Spinal cord (tissue), 10 donors: ENCODE results near the gene DTNBP1. TPM values are rescaled to one million over a fixed set of nuclear protein-coding genes. Genes with fewer than 3 reads are reported as not detected.

ENCODE experiments used
- DNase-seq, 6 donors: peaks; one replicate each; pipeline versions ENCODE4 v3.0.0 to v3.0.0-alpha.2; 2013 to 2015; ENCODE audit warnings: low spot score in 6 of 6, low read depth in 4 of 6
- H3K27ac ChIP-seq: one replicate; pipeline ENCODE4 v1.5.1; 2013; ENCODE audit warnings: low read depth, low read length, control low read depth
- H3K27me3 ChIP-seq: one replicate; pipeline ENCODE4 v1.6.1; 2013; ENCODE audit warnings: low read length; ENCODE audit not compliant: control insufficient read depth, insufficient read depth
- H3K36me3 ChIP-seq: one replicate; pipeline ENCODE4 v1.6.1; 2013; ENCODE audit warnings: low read length; ENCODE audit not compliant: control insufficient read depth, insufficient read depth
- H3K4me1 ChIP-seq: one replicate; pipeline ENCODE4 v1.6.1; 2013; ENCODE audit warnings: low read length; ENCODE audit not compliant: control insufficient read depth, insufficient read depth
- H3K4me3 ChIP-seq: one replicate; pipeline ENCODE4 v1.5.1; 2013; ENCODE audit warnings: low read depth, low read length, control low read depth
- H3K9me3 ChIP-seq: one replicate; pipeline ENCODE4 v1.6.1; 2013; ENCODE audit warnings: low read length; ENCODE audit not compliant: control insufficient read depth, insufficient read depth
- WGBS: methylation state at CpG from one replicate; pipeline ENCODE4 v1.1.5; 2013; ENCODE audit warnings: missing lambda C conversion rate; ENCODE audit not compliant: insufficient coverage; 5-methylcytosine and 5-hydroxymethylcytosine counted together
- polyA plus RNA-seq, 2 donors: library from polyadenylated mRNA; unstranded; fragments of 120-200 nt; gene quantifications; one replicate each; pipeline ENCODE4 v1.2.1, GENCODE V29; 2013; ENCODE audit not compliant: insufficient read length in 2 of 2
- total RNA-seq, 2 donors: library from RNA; depleted of rRNA in 1 of 2; stranded (reverse); fragments of 120-200 nt in 1 of 2; fragments of >200 nt in 1 of 2; gene quantifications; one replicate each; pipeline versions ENCODE4 v1.2.3 to v1.2.4, GENCODE V29; 2013 to 2014
- donor health status: healthy.

The DTNBP1 gene
- total and polyA plus RNA-seq, 4 donors: 12.7 to 47.9 (median 33.8) TPM

DNA sequence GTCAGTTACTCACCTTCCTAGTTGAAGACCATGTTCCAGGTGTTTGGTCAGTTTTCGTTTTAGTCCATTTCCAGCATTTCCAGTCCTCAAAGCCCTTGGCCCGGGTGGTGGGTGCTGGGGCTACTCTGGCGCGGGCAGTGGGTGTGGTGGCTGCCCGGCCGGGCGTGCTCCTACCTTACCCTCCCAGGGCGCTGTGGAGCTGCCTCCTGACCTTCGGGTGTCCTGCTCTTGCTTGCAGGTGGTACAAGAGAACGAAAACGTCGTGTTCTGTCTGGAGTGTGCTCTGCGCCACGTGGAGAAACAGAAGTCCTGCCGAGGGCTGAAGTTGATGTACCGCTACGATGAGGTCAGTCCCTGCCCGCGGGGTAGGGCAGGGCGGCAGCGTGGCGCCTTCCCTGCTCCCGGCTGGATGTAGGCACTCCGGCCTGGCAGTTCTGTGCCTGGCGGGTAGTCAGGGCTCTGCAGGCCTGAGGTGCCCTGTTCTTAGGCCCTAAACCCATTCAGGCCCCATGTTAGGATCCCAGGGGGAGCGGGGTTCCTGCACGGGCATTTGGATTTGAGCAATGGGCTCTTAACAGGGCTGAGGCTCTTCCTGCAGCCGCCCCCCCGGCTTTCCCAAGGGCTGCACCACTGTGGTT is 145.8 kb downstream of the DTNBP1 start:
- DNase-seq: no peak
- Histone ChIP-seq H3K4me1 (peaks cover 4% of the 10 kb centered on the region), H3K27me3 (no peaks in the 10 kb centered on the region), H3K9me3 (no peaks in the 10 kb centered on the region), H3K4me3 (no peak overlapping the region), H3K36me3 (peaks cover 75% of the 10 kb centered on the region), H3K27ac (no peak overlapping the region)
- WGBS: 95% methylated on average over 28 of the region's 29 CpGs

DNA sequence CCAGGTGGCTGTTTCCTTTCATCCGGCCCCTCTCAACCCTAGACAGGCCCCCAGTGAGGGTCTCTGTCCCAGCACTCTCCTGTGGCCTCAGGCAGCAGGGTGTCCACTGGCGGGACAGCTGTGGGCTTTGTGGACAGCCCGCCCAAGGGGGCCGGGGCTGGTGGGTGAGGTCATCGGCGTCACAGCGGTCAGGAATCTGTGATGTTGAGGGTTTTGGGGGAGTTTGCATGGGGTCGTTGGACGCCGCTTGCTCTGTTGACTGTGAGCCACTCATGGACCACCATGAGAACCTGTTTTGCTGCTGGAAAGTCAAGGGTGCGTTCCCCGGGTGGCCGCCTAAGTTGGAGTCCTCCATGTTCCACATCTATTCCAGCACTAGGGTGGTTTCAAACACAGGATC is 146.4 kb downstream of the DTNBP1 start:
- H3K27me3 ChIP-seq: no peaks in the 10 kb centered on the region
- WGBS: 99% methylated on average over 9 of the region's 13 CpGs
- no peak overlapping the region for H3K27ac ChIP-seq
- DNase-seq: no peak
- H3K9me3 ChIP-seq: no peaks in the 10 kb centered on the region
- H3K36me3 ChIP-seq: peaks cover 80% of the 10 kb centered on the region
- H3K4me1 ChIP-seq: peaks cover 8% of the 10 kb centered on the region
- H3K4me3 ChIP-seq: no peak overlapping the region

GRCh38 chr6:15515660-15516375 is 147.0 kb downstream of the DTNBP1 start:
- H3K36me3 ChIP-seq: peaks cover 85% of the 10 kb centered on the region
- no peak overlapping the region for H3K27ac ChIP-seq
- H3K4me3 ChIP-seq: no peak overlapping the region
- DNase-seq: no peak
- 44% methylated on average over 2 of the region's 18 CpGs for WGBS
- no peaks in the 10 kb centered on the region for H3K9me3 ChIP-seq
- no peaks in the 10 kb centered on the region for H3K27me3 ChIP-seq
- H3K4me1 ChIP-seq: peaks cover 14% of the 10 kb centered on the region

GRCh38 chr6:15515226-15515625 is 147.6 kb downstream of the DTNBP1 start:
- H3K9me3 ChIP-seq: no peaks in the 10 kb centered on the region

DNA sequence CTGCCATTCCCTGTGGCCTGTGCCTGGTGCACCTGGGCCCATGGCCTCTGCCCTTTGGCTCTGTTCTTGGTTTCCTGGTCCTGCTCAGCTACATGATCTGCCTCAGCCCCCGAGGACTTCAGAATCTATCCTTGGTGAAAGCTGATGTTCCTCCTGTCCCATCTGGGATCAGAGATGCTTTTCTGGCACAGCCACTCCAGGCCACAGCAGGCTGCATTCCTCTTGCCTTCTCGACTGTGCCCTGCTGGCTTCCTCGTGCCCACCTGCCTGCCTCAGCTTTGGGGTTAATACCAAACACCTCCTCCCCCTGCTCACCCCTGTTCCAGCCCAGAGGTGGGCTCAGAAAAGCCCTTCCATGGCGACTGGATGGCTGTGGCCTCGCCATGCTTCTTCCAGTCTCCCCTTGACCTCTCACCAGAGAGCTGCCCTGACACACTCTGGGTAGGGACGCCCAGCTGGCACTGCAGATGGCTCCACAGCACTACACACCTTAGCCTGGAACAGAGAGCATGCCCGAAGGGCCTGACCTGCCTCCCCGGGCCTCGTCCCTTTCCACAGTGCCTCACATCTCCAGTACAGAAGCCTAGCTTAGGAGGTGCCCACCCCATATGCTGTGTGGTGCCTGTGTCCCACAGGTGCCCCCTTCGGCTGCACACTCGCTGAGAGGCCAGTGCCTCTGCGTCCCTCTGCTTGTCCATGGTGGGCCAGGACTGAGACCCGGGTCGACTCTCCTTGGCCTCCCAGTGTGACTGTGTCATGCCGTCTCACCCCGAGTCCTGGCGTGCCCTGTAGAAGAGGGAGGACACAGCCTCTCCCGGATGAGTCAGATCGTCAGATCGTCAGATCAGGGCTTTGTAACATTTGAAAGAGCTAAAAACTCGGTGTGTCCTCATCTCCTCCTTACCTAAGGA is 148.8 kb downstream of the DTNBP1 start:
- WGBS: 90% methylated on average over 21 of the region's 21 CpGs
- peaks cover 87% of the 10 kb centered on the region for H3K36me3 ChIP-seq

More at GRCh38 chr6:15515226-15515625, 147.6 kb downstream of the DTNBP1 start:
- 96% methylated on average over 4 of the region's 6 CpGs for WGBS
- no peak overlapping the region for H3K27ac ChIP-seq
- no peak overlapping the region for H3K4me3 ChIP-seq
- H3K27me3 ChIP-seq: no peaks in the 10 kb centered on the region
- DNase-seq: no peak
- H3K36me3 ChIP-seq: peaks cover 88% of the 10 kb centered on the region
- peaks cover 19% of the 10 kb centered on the region for H3K4me1 ChIP-seq

GRCh38 chr6:15513131-15513771 is 149.6 kb downstream of the DTNBP1 start:
- Histone ChIP-seq H3K27ac (no peak overlapping the region), H3K4me1 (peaks cover 27% of the 10 kb centered on the region), H3K4me3 (no peak overlapping the region), H3K27me3 (no peaks in the 10 kb centered on the region), H3K36me3 (peaks cover 82% of the 10 kb centered on the region), H3K9me3 (no peaks in the 10 kb centered on the region)
- WGBS: 90% methylated on average over 31 of the region's 34 CpGs
- no peak for DNase-seq

More for the DNA sequence above, 148.8 kb downstream of the DTNBP1 start:
- H3K4me3 ChIP-seq: no peak overlapping the region
- H3K9me3 ChIP-seq: no peaks in the 10 kb centered on the region
- no peak for DNase-seq
- H3K4me1 ChIP-seq: peaks cover 25% of the 10 kb centered on the region
- no peaks in the 10 kb centered on the region for H3K27me3 ChIP-seq
- H3K27ac ChIP-seq: no peak overlapping the region

GRCh38 chr6:15512721-15513120 is 150.1 kb downstream of the DTNBP1 start:
- Histone ChIP-seq H3K4me3 (no peak overlapping the region), H3K4me1 (peaks cover 29% of the 10 kb centered on the region), H3K27me3 (no peaks in the 10 kb centered on the region), H3K27ac (no peak overlapping the region), H3K36me3 (peaks cover 82% of the 10 kb centered on the region), H3K9me3 (no peaks in the 10 kb centered on the region)
- 88% methylated on average over 8 of the region's 9 CpGs for WGBS
- no peak for DNase-seq

DNA sequence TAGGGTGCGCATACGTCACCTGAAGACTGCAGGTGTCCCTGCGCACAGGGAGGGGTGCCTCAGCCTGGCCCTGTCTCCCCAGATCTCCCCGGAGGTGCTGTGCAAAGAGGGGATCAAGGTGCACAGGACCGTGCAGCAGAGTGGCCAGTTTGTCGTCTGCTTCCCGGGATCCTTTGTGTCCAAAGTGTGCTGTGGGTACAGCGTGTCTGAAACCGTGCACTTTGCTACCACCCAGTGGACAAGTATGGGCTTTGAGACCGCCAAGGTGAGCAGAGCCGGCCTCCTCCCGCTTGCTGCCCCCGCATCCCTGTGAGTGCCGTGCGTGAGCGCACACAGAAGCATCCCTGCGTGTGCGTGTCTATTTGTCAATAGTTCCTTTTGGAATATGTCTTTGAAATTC is 150.7 kb downstream of the DTNBP1 start:
- Histone ChIP-seq H3K4me3 (no peak overlapping the region), H3K4me1 (peaks cover 33% of the 10 kb centered on the region), H3K27ac (no peak overlapping the region), H3K36me3 (peaks cover 82% of the 10 kb centered on the region), H3K9me3 (no peaks in the 10 kb centered on the region), H3K27me3 (no peaks in the 10 kb centered on the region)
- DNase-seq: peak in 2 of 6 donors; percentile 59 to 85
- WGBS: 75% methylated on average over 18 of the region's 18 CpGs
